ENCODE results near the gene OXCT2.

OXCT2 gene

DNA sequence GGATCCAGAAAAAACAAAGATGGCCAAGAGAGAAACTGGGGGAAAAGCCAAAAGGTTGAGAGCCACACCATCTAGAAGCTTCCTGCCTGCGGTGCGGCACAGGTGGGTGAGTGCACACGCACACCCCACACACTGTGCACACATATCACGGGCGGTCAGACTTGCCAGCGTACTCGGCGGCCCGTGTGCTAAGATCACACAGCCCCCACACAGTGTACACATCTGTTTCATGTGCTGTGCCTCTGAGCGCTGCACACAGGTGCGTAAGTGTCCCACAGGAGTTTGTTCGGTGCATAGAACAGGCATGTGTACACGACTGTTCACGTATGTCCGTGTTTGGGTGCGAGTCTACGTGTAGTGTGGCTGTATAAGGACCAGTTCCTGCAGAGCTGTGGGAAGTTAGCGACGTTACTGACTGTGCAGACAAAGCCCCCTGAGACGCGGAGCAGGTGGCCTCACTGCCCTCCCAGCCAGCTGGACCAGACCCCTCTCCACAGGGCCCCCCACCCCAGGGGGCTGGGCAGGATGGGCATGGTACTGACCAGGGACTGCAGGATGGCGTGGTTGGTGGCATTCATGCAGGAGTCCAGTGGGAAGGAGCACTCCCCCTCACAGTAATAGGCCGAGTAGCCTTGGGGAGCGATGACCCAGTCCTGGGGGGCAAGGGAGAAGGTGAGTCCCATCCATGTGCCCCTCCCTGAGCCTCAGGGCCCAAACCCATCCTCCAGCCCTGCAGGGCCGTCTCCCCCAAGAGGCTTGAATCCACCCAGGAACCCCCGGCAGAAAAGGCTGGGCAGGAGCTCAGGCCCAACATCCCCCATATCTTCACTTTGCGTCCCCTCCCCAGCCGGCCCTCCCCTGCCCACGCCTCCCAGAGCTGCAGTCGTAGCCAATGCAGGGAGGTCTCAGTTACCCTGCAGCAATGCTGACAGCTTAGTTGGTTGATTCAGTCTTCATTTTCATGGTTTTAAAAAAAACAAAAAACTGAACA, 8.3 kb downstream of the OXCT2 start:
- DNase-seq (ENCODE audit: low read depth in 2 of 2), result no peak

DNA sequence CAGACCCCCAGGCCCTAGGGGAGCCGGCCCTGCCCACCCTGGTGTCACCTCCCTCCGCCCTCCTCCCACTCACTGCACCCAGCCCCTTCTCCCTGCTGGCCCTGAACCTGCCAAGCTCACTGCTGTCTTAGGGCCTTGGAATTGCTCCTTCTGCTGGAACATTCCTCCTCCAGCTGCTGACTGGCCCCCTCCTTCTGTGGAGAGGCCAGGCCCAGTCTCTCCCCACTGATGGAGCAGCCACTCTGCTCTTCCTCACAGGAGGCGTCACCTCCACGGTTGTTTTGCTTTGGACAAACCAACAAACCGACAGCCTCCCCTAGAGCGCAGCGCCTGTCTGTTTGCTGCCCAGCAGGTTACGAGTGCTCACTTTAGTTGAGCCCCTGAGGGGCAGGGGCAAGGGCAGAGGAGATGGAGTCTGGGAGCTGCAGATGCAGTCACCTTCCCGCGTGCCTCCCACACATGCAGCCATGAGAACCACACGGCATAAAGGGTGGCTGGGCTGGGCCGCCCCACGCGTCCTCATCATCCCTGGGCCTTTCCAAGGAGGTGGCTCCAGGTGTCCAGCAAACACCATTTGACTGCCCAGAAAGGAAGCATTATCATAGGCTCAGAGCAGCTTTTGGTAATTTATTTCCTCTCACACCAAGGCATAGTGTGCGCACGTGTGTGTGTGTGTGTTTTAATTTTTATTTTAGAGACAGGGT, 9.4 kb downstream of the OXCT2 start:
- DNase-seq (ENCODE audit: low read depth in 2 of 2), result no peak

DNA sequence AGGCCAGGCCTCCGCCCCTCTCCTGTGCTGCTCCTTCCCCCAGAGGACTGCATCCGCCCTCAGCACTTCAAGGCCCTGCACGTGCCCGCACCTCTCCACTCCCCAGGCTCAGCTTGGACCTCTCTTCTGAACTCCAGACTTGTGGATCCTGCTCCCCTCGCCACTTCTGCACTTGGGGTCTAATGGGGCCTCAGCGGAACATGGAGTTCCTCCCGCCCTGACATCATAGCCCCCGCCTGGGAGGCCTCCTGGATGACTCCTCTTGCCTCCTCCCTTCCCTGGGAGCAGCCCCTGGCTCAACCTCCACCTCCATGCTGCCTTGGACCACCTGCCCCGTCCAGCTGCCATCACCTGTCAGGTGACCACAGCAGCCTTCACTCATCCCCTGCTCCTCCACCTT, 10.1 kb downstream of the OXCT2 start:
- DNase-seq (ENCODE audit: low read depth in 2 of 2), result no peak

DNA sequence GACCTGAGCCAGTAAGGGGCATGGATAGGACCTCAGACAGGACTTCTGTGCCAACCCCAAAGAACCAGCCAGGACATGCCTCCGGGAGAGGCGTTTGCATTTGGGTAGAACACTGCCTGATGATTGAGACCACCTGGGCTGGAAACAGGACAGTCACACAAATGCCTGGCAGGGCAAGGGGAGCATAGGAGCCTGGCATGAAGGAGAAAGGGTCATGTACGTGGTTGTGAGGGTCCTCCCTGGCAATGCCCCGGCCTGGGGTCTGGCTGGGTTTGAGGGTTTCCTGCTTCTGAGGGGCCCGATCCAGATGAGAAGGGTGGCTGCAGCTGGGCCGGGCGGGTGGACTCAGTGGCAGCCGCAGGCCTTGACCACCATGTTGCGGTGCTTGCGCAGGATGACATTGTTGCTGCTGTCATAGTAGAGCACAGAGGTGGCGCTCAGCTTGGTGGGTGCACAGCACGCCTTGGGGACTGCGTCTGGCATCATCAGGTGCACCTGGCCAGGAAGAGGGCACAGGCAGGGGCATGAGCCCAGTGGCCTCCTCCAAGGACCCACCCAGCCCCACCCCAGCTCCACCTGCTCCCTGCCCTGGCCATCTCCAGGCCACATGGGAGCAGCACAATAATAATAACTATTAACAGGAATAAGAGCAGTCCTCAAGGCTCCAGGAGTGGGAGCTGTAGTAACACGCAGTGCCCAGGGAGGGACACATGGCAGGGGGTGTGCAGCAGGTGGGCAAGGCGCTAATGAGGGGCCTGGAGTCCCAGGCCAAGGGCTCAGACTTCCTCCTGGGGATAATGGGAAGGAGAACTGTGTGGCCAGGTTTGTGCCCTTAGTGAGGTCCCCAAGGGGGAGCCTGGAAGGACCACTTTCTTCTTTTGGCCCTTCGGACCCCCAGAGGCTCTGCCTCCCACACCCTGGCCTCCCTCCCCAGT, 10.8 kb downstream of the OXCT2 start:
- DNase-seq (ENCODE audit: low read depth in 2 of 2), result no peak

DNA sequence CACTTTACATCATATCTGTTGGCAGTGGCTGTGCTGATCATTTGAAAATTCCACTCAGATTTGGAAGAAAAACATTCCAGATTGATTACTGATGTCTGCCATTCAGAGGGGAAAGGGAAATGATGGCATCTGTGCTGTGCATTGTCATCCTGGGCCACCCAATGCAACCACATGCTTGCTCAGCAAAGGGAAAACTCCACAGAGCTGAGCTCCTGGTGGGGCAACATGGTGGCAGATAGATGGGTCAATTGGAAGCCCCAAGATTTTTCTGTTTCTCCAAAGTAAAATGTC, 11.8 kb downstream of the OXCT2 start:
- no peak for DNase-seq (ENCODE audit: low read depth in 2 of 2)

DNA sequence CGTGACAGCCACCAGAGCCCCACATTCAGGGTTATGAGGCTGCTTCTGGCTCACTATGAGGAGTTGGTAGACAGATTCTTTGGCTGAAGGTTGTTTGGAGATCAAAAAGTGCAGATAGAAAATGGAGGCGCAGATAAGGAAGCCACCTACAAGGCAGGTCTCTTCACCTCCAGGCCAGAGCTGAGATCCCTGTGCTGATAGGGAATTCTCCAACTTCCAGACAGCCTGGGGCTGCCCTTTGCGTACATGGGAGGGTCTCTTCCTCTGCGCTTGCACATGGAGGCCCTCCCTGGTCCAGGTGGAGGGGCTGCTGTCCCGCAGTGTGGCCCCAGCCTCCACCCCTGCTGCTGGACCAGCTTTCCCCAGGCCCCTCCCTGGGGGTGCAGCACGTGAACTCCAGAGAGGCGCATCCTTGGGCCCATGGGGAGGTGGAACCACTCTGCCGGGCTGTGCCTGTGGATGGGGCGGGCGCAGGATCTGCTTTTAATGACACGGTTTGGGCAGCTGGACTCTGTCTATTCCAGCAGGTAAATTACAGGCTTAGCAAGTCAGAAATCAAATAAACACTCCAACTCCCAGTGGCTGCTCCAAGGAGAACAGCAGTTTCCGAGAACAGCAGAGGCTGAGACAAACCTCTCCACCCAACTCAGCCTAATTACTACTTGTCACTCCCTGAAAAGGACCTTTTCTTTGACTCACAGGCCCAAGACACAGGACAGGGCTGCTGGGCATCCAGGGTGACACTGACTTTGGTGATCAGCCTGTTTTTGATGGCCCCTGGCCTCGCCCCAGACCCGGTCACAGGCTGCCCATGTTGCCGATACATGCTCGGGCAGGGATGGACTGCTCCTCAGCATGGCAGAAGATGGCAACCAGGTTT, 12.4 kb downstream of the OXCT2 start:
- DNase-seq (ENCODE audit: low read depth in 2 of 2), result no peak

- DNase-seq (ENCODE audit: low read depth in 2 of 2), result no peak
These were observed 13.6 kb downstream of the OXCT2 start for GRCh38 chr1:39757501-39757900.

DNA sequence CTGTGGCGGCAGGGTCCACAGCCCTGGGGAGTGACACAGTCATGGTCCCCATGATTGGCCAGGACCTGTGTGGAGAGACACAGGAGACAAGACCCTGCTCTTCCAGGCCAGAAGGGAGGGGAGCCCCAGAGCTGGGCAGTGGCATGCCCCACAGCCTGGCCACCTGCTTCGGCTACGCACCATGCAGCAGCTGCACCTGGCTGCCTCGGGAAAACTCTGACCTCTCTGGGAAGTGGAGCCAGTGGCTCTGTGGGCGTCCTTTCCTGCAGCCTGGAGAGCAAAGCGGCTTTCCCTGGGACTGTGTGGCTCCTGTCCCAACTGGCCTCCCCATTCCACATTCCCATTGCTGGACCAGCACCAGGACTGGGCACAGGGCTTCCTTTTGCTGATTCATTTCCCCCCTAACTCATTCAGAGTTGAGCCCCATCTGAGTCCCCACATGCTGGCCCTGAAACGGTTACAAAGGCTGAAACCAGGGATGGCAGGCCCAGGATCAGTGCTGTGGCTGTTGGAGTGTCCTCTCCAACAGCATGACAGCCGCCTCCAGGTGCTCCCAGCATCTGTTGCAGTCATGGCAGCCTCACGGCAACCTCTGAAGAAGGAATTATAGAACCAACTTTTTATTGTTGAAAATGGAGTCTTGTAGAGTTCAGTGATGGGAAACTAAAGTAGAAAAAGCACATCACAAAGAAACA, 15.0 kb downstream of the OXCT2 start:
- DNase-seq (ENCODE audit: low read depth in 2 of 2), result no peak

DNA sequence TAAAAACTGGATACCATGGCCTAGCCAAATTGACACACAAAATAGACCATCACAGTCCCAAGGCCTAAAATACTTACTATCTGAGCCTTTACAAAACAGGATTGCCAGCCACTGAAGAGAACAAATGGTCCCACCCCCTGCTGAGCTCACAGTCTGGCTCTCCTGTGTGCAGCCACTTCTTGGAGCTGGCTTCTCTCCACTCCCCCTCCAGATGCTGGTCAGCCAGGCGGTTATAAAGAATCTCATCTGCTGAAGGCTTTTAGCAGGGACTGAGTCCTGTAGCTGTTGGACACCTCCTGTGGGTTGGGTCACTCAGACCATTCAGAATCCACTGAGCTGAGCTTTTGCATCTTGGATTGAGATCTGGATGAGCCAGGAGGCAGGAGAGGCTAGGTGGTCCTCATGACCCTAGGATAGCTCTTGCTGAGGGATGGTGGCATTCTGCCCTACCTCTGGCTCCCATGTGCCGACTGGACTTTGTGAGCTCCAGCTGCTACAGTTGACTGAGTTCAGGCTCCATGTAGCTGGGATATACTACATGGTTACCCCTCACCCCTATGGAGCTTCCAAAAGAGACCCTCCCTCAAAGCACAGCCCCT, 16.1 kb downstream of the OXCT2 start:
- no peak for DNase-seq (ENCODE audit: low read depth in 2 of 2)

DNA sequence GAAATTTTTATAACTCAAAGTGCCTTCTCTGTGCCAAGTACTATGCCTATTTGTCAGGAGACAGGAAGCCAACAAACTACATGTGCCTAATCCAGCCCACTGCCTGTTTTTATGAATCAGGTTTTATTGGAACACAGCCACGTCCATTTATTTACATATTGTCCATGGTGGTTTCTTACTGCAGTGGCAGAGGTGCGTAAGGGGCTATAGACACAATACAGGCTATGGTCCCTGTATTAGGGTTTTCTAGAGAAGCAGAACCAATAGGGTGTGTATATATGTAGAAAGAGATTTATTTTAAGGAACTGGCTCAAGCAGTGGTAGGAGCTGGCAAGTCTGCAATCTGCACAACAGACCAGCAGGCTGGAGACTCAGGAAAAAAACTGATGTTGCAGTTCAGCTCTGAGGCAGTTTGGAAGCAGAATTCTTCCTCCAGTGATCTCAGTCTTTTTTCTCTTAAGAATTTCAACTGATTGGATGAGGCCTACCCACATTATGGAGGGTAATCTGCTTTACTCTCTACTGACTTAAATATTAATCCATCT, 17.1 kb downstream of the OXCT2 start:
- DNase-seq (ENCODE audit: low read depth in 2 of 2), result no peak

DNA sequence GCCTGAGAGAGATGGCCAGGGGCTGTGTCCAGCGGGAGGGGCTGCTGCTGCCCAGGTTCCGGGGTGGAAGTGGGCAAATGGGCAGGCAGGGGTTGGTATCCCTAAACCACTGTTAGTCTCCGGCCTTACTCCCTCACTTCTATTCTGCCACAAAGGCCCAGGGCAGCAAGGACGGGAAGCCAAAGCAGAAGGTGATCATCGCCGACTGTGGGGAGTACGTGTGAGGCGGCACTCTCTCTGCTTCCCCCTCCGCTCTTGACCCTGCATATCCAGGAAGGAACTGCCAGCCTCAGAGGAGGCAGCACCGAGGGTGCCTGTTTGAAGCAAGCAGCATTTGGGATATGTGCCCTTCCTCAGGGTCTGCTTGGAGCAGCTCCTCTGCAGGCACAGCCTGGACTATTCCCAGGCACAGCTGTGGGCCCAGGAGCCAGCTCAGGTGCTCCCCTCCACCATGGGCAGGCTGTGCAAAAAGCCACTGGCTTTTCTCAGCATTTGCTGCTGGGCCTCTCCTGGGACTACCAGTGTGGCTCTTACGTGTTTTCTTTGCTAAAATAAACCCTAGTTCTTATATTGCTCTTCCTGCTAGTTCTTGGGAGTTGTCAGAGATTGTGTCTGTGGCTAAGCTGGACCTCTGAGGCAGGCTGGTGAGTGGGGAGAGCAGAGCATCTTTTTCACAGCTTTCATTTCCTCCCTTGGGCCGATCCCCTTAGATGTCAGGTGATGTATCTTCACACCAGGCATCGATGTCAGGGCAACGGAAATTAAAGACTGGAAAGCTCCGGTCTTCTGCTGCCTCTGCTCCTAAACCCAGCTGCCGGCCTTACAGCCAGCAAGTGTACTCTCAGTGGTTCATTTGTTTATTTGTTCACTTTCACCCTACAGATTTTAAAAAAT, 17.8 kb downstream of the OXCT2 start:
- no peak for DNase-seq (ENCODE audit: low read depth in 2 of 2)

- no peak for DNase-seq (ENCODE audit: low read depth in 2 of 2)
These were observed 18.4 kb downstream of the OXCT2 start for GRCh38 chr1:39752703-39753102.

DNA sequence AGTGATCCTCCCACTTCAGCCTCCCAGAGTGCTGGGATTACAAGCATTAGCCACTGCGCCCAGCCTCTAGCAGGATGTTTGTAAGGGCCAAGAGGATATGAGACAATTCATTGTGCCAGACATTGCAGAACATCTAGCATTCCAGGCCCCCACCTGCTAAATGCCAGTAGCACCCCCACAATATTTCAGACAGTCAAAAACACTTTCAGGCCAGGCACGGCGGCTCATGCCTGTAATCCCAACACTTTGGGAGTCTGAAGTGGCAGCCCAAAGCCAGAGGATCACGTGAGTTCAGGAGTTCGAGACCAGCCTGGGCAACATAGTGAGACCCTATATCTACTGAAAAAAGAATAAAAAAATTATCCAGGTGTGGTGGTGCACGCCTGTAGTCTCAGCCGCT, 19.6 kb downstream of the OXCT2 start:
- no peak for DNase-seq (ENCODE audit: low read depth in 2 of 2)

- DNase-seq (ENCODE audit: low read depth in 2 of 2), result no peak
These were observed 26.0 kb downstream of the OXCT2 start for GRCh38 chr1:39745016-39745670.

DNA sequence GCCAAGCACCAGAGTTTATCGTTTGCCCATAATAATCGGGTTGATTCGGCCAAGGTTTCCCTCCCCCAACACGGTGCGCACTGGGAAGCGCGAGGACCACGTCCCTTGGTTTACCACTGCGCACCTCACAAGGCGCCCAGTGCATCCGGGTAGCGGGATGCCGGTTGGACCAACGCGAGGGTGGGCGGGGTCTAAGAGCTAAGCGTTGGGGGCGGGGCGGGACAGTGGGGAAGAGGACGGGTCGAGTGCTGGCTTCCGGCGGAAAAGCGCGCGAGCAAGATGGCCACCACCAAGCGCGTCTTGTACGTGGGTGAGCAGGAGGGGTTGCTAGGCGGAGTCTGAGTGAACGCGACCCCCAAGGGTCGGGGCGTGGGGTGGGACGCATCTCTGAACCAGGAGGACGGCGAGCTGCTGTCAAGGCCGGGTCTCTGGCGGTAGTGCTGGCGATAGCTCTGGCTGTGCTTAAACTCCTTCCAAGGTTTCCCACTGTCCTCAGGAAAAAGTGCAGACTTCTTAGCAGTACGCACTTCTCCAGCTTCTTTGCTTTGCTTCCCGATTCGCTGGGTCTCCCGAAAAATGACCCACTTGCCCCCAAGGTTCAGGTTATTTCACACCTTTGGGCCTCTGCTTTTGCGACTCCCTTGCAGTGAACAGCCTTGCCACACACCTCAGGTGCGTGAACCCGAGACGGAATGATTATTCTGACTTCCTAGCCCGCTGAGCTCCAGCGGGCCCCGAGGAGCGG, 32.4 kb downstream of the OXCT2 start, which contains the start of gene PPIE:
TSS of gene PPIE (plus strand) at position 261 of the 745 bp plus-strand sequence. CDS start at position 280, 19 bp downstream.
- DNase-seq (ENCODE audit: low read depth in 2 of 2), result peak; percentile 89 to 91

GRCh38 chr1:39737546-39738169, 33.5 kb downstream of the OXCT2 start:
- DNase-seq (ENCODE audit: low read depth in 2 of 2), result no peak

DNA sequence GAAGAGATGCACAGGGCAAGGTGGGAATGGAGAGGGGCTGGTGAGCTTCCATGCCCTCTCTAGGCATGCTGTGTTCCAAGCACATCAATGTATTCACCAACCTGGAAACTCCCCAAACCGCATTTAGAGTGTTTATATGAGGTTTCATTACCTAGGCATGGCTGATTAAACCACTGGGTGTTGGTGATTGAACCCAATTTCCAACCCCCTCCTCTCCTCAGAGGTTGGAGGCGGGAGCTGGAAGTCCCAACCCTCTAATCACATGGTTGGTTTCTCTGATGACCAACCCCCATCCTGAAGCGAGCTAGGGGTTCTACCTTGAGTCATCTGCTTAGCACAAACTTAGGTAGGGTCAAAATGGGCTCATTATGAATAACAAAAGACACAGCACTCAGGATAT, 35.4 kb downstream of the OXCT2 start:
- no peak for DNase-seq (ENCODE audit: low read depth in 2 of 2)
